ENCODE measurements around the gene IP6K1. TPM values are rescaled to one million over a fixed set of nuclear protein-coding genes. Genes with fewer than 3 reads are reported as not detected.
"Not testable (repeated sequence)": the region's sequence is repeated elsewhere in the genome, so short reads cannot be mapped to it uniquely, and the experiment has no call there.

IP6K1 gene
- total RNA-seq, 3 donors from 2014 or later: 24.8 to 45.9 (median 45.8) TPM

- no peaks in the 10 kb centered on the region for H3K36me3 ChIP-seq
- no peak overlapping the region for H3K4me3 ChIP-seq
- peaks cover 0 to 20% of the 10 kb centered on the region in 2 donors for H3K4me1 ChIP-seq
- no peaks in the 10 kb centered on the region for H3K27me3 ChIP-seq
- no peaks in the 10 kb centered on the region for H3K9me3 ChIP-seq
- H3K27ac ChIP-seq: peak overlapping the region in 1 of 2 donors; percentile 14
- TF ChIP-seq POLR2AphosphoS5 (IDR thresholded peaks at IDR 0.05) (no peak), CTCF (IDR thresholded peaks at IDR 0.05) (no peak), POLR2A (IDR thresholded peaks at IDR 0.05) (no peak)
- intact Hi-C loops (cut with DNase I; ENCODE audit: low total_unique reads): no loop called here
- DNase-seq (ENCODE audit: low spot score in 2 of 2): no peak
Observed at GRCh38 chr3:49780080-49780974, 6.0 kb downstream of the IP6K1 start.

DNA sequence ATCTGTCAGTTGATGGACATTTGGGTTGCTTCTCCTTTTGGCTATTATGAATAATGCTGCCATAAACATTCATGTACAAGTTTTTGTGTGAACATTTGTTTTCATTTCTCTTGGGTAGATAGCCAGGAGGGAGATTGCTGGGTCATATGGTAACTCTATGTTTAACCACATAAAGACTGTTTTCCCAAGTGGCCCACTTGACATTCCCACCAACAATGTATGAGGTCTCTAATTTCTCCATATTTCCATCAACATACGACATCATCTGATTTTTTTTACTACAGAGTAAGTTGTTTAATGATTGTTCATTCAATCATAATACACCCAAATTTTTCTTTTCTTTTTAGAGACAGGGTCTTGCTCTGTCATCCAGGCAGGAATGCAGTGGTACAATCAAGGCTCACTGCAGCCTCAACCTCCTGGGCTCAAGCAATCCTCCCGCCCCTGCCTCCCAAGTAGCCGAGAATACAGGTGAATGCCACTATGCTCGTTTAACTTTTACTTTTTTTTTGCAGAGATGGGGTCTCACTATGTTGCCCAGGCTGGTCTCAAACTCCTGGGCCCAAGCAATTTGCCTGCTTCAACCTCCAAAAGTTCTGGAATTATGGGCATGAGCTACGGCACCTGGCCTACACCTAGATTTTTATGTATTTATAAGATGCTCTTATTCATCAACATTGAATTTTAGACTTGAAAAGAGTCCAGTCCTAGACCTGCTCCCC is 6.8 kb downstream of the IP6K1 start:
- intact Hi-C loops (cut with DNase I; ENCODE audit: low total_unique reads): no loop called here
- no peaks in the 10 kb centered on the region for H3K27me3 ChIP-seq
- peaks cover 0 to 14% of the 10 kb centered on the region in 2 donors for H3K4me1 ChIP-seq
- H3K27ac ChIP-seq: no peak overlapping the region
- H3K9me3 ChIP-seq: no peaks in the 10 kb centered on the region
- no peaks in the 10 kb centered on the region for H3K36me3 ChIP-seq
- DNase-seq (ENCODE audit: low spot score in 2 of 2): no peak
- TF ChIP-seq POLR2AphosphoS5 (IDR thresholded peaks at IDR 0.05) (no peak), POLR2A (IDR thresholded peaks at IDR 0.05) (no peak), CTCF (IDR thresholded peaks at IDR 0.05) (no peak)
- H3K4me3 ChIP-seq: no peak overlapping the region

GRCh38 chr3:49776101-49776500 is 10.2 kb downstream of the IP6K1 start:
- H3K27ac ChIP-seq; H3K27me3 ChIP-seq; H3K36me3 ChIP-seq; H3K9me3 ChIP-seq; intact Hi-C loops (cut with DNase I; ENCODE audit: low total_unique reads); H3K4me3 ChIP-seq; DNase-seq (ENCODE audit: low spot score in 2 of 2): not testable (repeated sequence)
- peaks cover 0 to 10% of the 10 kb centered on the region in 2 donors for H3K4me1 ChIP-seq

- Histone ChIP-seq H3K27ac (no peak overlapping the region), H3K36me3 (no peaks in the 10 kb centered on the region), H3K9me3 (no peaks in the 10 kb centered on the region), H3K27me3 (no peaks in the 10 kb centered on the region), H3K4me3 (no peak overlapping the region), H3K4me1 (peaks cover 0 to 5% of the 10 kb centered on the region in 2 donors)
- no peak for TF ChIP-seq POLR2A (IDR thresholded peaks at IDR 0.05)
- TF ChIP-seq CTCF (IDR thresholded peaks at IDR 0.05): no peak
- no peak for TF ChIP-seq POLR2AphosphoS5 (IDR thresholded peaks at IDR 0.05)
- no peak for DNase-seq (ENCODE audit: low spot score in 2 of 2)
- intact Hi-C loops (cut with DNase I; ENCODE audit: low total_unique reads): no loop called here
Observed at GRCh38 chr3:49775538-49775937, 10.8 kb downstream of the IP6K1 start.

DNA sequence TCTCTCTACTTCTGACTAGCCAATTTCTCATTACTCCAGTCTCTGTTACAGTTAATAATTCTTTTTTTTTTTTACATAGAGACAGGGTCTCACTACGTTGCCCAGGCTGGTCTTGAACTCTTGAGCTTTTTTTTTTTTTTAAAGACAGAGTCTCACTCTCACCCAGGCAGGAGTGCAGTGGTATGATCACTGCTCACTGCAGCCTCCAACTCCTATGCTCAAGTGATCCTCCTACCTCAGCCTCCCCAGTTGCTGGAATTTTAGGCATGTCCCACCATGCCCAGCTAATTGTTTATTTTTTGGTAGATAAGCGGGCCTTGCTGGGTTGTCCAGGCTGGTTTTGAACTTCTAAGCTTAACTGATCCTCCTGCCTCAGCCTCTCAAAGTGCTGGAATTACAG is 13.6 kb downstream of the IP6K1 start:
- Histone ChIP-seq H3K4me3 (no peak overlapping the region), H3K27ac (no peak overlapping the region), H3K36me3 (no peaks in the 10 kb centered on the region), H3K4me1 (no peaks in the 10 kb centered on the region), H3K27me3 (no peaks in the 10 kb centered on the region), H3K9me3 (no peaks in the 10 kb centered on the region)
- DNase-seq (ENCODE audit: low spot score in 2 of 2): no peak
- TF ChIP-seq POLR2AphosphoS5 (IDR thresholded peaks at IDR 0.05) (no peak), POLR2A (IDR thresholded peaks at IDR 0.05) (no peak), CTCF (IDR thresholded peaks at IDR 0.05) (no peak)
- intact Hi-C loops (cut with DNase I; ENCODE audit: low total_unique reads): no loop called here

Measured in breast epithelium (tissue), 4 donors.